Fibroblast of lung (primary cell): Measurements from ENCODE around the gene CAPN8.

Experiments used
- EZH2 ChIP-seq: IDR thresholded peaks from 2 replicates; pipeline ENCODE4 v1.5.1; 2012; ENCODE audit warnings: low read length, control low read depth, mild to moderate bottlenecking; ENCODE audit errors: missing control alignments
- TF ChIP-seq, protein P1 (sequence below), 2 donors: IDR thresholded peaks in 1 of 2; conservative IDR thresholded peaks in 1 of 2; 1 replicate in 1 of 2; 2 replicates in 1 of 2; pipeline ENCODE4 v1.5.1; 2011 to 2012; ENCODE audit warnings: low read length in 2 of 2, control low read depth in 1 of 2, inconsistent platforms in 1 of 2, low read depth in 1 of 2, mild to moderate bottlenecking in 1 of 2

DNA sequence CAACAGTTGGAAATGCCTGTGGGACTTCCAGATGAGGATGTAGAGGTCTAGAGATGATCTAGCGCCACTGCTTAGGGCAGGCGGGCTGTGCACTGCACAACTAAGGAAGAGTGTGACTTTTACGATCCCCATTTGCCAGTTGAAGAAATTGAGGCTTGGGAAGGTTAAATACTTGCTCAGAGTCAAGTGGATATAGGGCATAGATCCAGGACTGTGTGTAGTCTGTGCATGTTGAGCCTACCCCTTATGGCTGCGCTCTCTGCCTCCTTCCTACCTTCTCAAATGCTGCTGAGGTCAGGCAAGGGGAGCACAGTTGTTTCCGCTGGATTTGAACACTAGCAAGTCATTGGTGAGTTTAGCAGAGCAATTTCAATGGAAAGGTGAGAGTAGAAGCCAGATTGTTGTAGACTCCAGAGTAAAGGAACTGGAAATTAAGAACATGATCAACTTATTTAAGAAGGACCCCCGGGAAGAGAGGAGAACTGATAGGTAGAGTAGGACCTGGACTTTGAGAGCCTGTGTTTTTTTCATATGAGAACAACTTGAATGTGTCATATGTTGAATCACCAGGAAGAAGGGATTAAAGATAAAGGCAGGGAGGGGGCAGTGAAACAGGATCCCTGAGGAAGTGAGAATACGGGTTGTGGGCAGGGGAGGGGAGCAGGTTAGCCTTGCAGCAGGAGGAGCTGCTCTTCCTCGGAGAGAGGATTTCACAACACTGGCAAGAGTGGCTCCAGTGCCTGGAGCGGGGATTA is 49.5 kb upstream of the CAPN8 start:
- TF ChIP-seq, protein P1, sequence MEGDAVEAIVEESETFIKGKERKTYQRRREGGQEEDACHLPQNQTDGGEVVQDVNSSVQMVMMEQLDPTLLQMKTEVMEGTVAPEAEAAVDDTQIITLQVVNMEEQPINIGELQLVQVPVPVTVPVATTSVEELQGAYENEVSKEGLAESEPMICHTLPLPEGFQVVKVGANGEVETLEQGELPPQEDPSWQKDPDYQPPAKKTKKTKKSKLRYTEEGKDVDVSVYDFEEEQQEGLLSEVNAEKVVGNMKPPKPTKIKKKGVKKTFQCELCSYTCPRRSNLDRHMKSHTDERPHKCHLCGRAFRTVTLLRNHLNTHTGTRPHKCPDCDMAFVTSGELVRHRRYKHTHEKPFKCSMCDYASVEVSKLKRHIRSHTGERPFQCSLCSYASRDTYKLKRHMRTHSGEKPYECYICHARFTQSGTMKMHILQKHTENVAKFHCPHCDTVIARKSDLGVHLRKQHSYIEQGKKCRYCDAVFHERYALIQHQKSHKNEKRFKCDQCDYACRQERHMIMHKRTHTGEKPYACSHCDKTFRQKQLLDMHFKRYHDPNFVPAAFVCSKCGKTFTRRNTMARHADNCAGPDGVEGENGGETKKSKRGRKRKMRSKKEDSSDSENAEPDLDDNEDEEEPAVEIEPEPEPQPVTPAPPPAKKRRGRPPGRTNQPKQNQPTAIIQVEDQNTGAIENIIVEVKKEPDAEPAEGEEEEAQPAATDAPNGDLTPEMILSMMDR (conservative IDR thresholded peaks at IDR 0.05 in 1 of 2, IDR thresholded peaks at IDR 0.05 in 1 of 2; ENCODE audit: low read depth in 1 of 2, low read length in 2 of 2) = no peak
- no peak for TF ChIP-seq EZH2
